Progenitor cell of endocrine pancreas (in vitro differentiated cells): Measurements from ENCODE around the gene SLC9A9. TPM values are rescaled to one million over a fixed set of nuclear protein-coding genes. Genes with fewer than 3 reads are reported as not detected.

Source experiments
- DNase-seq: peaks from one replicate; pipeline ENCODE4 v3.0.0; 2021; ENCODE audit warnings: low spot score; ENCODE audit not compliant: unreplicated experiment
- H3K27ac Mint-ChIP-seq: 2 replicates; pipeline ENCODE4 v1.8.0; 2021; ENCODE audit warnings: mild to moderate bottlenecking, moderate library complexity, mixed read lengths
- H3K27me3 Mint-ChIP-seq: 2 replicates; pipeline ENCODE4 v1.8.0; 2021; ENCODE audit warnings: mixed read lengths
- H3K36me3 Mint-ChIP-seq: 2 replicates; pipeline ENCODE4 v1.8.0; 2022; ENCODE audit warnings: mixed read lengths; ENCODE audit not compliant: insufficient read depth
- H3K4me1 Mint-ChIP-seq: 2 replicates; pipeline ENCODE4 v1.8.0; 2021; ENCODE audit warnings: low read depth, mixed read lengths
- H3K4me3 Mint-ChIP-seq: 2 replicates; pipeline ENCODE4 v1.8.0; 2021; ENCODE audit warnings: low read depth, mild to moderate bottlenecking, moderate library complexity, mixed read lengths
- H3K9me3 Mint-ChIP-seq: 2 replicates; pipeline ENCODE4 v1.8.0; 2021; ENCODE audit warnings: low read depth, mixed read lengths
- total RNA-seq: library from RNA; stranded (reverse); gene quantifications from 2 replicates; pipeline ENCODE4 v1.2.1, GENCODE V29; 2021
- TF ChIP-seq, protein P1 (sequence below): fragments of 200-600 bp; sonication (generic); IDR thresholded peaks from one replicate; pipeline ENCODE4 v1.5.0; 2021; ENCODE audit warnings: antibody characterized with exemption, mild to moderate bottlenecking; ENCODE audit not compliant: unreplicated experiment

Gene SLC9A9
- total RNA-seq, 1 donor from 2014 or later, result 0.17 TPM

DNA sequence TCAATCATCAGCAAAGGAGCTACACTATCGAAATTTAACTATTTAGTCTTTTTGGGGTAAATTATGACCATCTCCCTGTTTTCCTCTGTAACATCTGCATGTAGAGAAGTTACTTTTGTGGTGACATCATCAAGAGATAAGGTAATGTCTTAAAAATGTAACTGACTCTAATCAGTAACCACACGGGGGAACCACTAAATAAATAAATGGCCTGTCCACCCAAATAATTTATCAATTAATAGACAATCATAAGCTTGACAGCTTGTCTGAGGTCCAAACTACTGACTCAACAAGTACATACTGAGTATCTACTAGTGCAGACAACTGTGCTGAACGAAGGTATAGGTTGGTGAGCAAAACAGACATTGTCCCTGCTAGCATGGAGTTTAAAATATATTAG is 219.3 kb downstream of the SLC9A9 start:
- Mint-ChIP-seq H3K27me3 (no peaks in the 10 kb centered on the region), H3K9me3 (no peaks in the 10 kb centered on the region), H3K36me3 (no peaks in the 10 kb centered on the region), H3K4me3 (no peak overlapping the region), H3K27ac (no peak overlapping the region), H3K4me1 (no peaks in the 10 kb centered on the region)
- TF ChIP-seq, protein P1, sequence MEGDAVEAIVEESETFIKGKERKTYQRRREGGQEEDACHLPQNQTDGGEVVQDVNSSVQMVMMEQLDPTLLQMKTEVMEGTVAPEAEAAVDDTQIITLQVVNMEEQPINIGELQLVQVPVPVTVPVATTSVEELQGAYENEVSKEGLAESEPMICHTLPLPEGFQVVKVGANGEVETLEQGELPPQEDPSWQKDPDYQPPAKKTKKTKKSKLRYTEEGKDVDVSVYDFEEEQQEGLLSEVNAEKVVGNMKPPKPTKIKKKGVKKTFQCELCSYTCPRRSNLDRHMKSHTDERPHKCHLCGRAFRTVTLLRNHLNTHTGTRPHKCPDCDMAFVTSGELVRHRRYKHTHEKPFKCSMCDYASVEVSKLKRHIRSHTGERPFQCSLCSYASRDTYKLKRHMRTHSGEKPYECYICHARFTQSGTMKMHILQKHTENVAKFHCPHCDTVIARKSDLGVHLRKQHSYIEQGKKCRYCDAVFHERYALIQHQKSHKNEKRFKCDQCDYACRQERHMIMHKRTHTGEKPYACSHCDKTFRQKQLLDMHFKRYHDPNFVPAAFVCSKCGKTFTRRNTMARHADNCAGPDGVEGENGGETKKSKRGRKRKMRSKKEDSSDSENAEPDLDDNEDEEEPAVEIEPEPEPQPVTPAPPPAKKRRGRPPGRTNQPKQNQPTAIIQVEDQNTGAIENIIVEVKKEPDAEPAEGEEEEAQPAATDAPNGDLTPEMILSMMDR, result no peak
- no peak for DNase-seq

DNA sequence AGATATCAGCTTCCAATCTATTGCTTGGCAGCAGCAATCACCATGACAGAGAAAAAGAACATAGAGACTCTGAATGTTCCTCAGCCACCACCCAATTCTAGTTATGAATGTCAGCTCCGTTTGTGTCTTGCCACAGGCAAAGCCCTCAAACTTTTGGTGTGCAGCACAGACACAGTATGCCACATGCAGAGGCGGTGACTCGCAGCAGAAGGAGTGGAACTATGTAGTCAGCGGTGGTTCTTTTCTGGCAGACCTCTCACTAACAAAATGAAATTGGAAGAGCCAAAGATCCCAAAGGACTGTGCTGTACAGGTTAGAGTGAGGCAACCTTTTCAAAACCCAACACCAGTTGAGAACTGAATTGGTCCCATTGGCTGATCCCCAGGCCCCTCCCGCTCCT is 220.9 kb downstream of the SLC9A9 start:
- H3K27ac Mint-ChIP-seq, result no peak overlapping the region
- H3K4me1 Mint-ChIP-seq, result no peaks in the 10 kb centered on the region
- no peaks in the 10 kb centered on the region for H3K27me3 Mint-ChIP-seq
- peaks cover 4% of the 10 kb centered on the region for H3K9me3 Mint-ChIP-seq
- DNase-seq, result no peak
- no peaks in the 10 kb centered on the region for H3K36me3 Mint-ChIP-seq
- TF ChIP-seq, protein P1, result no peak
- H3K4me3 Mint-ChIP-seq, result no peak overlapping the region

DNA sequence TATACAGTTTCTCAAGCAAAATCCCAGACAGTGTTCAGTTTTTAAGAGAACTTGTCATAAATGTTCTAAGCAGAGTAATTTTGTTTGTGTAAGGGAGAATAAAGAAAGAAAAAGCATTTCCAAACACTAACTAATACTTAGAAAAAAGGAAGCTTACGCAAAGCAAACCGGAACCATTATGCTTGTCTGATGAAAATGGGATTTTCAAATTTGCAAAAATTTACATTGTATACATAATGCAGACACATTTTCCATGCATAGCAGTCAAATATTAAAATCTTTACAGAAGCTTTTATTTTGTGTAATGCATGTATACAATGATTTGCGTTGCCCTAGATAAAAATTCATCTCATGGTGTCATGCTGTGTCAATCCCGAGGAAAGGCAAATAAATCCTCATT is 229.0 kb downstream of the SLC9A9 start:
- Mint-ChIP-seq H3K4me1 (no peaks in the 10 kb centered on the region), H3K27me3 (no peaks in the 10 kb centered on the region), H3K4me3 (no peak overlapping the region), H3K36me3 (peaks cover 2% of the 10 kb centered on the region), H3K27ac (no peak overlapping the region), H3K9me3 (peaks cover 23% of the 10 kb centered on the region)
- no peak for DNase-seq
- TF ChIP-seq, protein P1, result no peak

DNA sequence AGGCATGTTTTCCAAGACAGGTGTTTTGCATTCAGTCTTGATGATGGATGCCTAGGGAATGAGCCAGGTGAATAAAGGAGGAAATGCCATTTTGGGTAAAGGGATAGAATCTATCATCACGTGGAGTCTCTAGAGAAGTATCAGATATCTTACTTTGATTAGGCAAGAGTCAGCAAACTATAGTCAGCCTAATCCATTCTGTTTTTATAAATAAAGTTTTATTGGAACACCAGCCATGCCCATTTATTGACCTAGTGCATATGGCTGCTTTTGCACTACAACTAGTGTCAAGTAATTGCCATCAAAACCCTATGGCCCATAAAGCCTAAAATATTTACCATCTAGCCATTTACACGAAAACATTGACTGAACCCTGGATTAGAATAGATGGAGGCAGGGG is 231.2 kb downstream of the SLC9A9 start:
- TF ChIP-seq, protein P1, result no peak
- Mint-ChIP-seq H3K9me3 (peaks cover 19% of the 10 kb centered on the region), H3K27ac (no peak overlapping the region), H3K36me3 (peaks cover 2% of the 10 kb centered on the region), H3K27me3 (no peaks in the 10 kb centered on the region), H3K4me1 (peaks cover 5% of the 10 kb centered on the region), H3K4me3 (no peak overlapping the region)
- DNase-seq, result no peak

DNA sequence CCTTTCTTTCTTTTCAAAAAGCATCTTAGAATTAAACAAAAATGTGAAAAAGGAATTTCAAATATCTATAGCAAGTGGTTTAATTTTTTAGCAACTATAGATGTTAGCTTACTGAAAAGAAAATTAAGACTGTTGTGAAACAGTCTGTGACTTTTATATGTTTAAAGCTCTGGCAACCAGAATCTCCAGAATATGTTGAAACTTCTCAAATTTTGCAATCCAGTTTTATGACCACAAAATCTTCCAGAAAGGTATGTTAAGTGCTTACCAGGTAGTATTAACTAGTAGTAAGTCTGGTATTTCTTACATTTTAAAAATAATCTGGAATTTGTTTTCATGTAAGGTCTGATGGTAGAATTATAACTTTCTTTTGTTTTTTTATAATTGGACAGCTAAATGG is 235.0 kb downstream of the SLC9A9 start:
- DNase-seq, result no peak
- Mint-ChIP-seq H3K27me3 (no peaks in the 10 kb centered on the region), H3K36me3 (no peaks in the 10 kb centered on the region), H3K4me1 (peaks cover 7% of the 10 kb centered on the region), H3K4me3 (no peak overlapping the region), H3K9me3 (peaks cover 6% of the 10 kb centered on the region), H3K27ac (no peak overlapping the region)
- TF ChIP-seq, protein P1, result no peak

DNA sequence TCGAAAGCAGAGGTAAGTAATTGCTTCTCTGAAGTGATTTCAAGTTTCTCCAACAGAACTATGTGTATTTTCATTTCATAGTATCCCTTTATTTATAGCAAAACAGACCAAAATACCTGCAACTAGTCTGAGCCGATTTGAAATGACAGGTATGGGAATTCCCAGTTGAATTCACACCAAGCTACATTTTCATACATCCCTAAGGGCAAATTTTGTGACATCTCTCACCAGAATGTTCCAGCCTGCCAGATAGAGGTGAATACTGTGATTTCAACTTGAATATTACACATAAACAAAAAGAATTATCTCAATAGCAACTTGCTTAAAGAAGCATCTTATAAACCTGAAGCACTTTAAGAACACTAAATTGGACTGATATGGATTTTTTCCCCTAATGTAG is 235.7 kb downstream of the SLC9A9 start:
- H3K36me3 Mint-ChIP-seq, result no peaks in the 10 kb centered on the region
- no peaks in the 10 kb centered on the region for H3K9me3 Mint-ChIP-seq
- no peak overlapping the region for H3K27ac Mint-ChIP-seq
- H3K27me3 Mint-ChIP-seq, result no peaks in the 10 kb centered on the region
- peaks cover 7% of the 10 kb centered on the region for H3K4me1 Mint-ChIP-seq
- TF ChIP-seq, protein P1, result no peak
- no peak overlapping the region for H3K4me3 Mint-ChIP-seq
- DNase-seq, result no peak
